Activated CD4-positive, alpha-beta memory T cell treated with anti-CD3 and anti-CD28 coated beads for 36 hours (primary cell): ENCODE results near the gene SRD5A1. TPM values are rescaled to one million over a fixed set of nuclear protein-coding genes. Genes with fewer than 3 reads are reported as not detected.

ENCODE experiments used
- CTCF ChIA-PET: fragments of 350-600 bp; sonication (Branson Sonifier 250); formaldehyde crosslinking; loops from one replicate; lab custom pipeline; 2021; ENCODE audit warnings: antibody characterized with exemption, inconsistent platforms; lab: Charles Lee
- POLR2A ChIA-PET: fragments of 350-600 bp; sonication (Branson Sonifier 250); formaldehyde crosslinking; loops from one replicate; lab custom pipeline; 2021; ENCODE audit warnings: antibody characterized with exemption; lab: Charles Lee
- DNase-seq: peaks from one replicate; pipeline ENCODE4 v3.0.0-alpha.2; 2020
- H3K27ac Mint-ChIP-seq: one replicate; pipeline ENCODE4 v1.8.0; 2021; ENCODE audit warnings: mixed read lengths
- H3K27me3 Mint-ChIP-seq: one replicate; pipeline ENCODE4 v1.8.0; 2021; ENCODE audit warnings: mixed read lengths
- H3K36me3 Mint-ChIP-seq: one replicate; pipeline ENCODE4 v1.8.0; 2021; ENCODE audit warnings: mixed read lengths
- H3K4me1 Mint-ChIP-seq: one replicate; pipeline ENCODE4 v1.8.0; 2021; ENCODE audit warnings: low read depth, mixed read lengths
- H3K4me3 Mint-ChIP-seq: one replicate; pipeline ENCODE4 v1.8.0; 2021; ENCODE audit warnings: mild to moderate bottlenecking, mixed read lengths
- H3K9me3 Mint-ChIP-seq: one replicate; pipeline ENCODE4 v1.8.0; 2021; ENCODE audit warnings: mixed read lengths
- intact Hi-C: fragments of 100-400 bp; cut with micrococcal nuclease; formaldehyde crosslinking; loops from one replicate; pipeline ENCODE4 v1.15.1; 2023
- total RNA-seq, 2 experiments: library from RNA; stranded (reverse); gene quantifications; one replicate each; pipeline ENCODE4 v1.2.3, GENCODE V29; 2021

SRD5A1 gene
- 10 to 100 TPM in 1 of 2 experiments, 1 to 10 TPM in 1; 9.5 to 11.0 TPM for total RNA-seq

GRCh38 chr5:6632888-6633468 lies at the start of gene SRD5A1, which contains the start of gene NSUN2:
Gene SRD5A1, plus strand, starts transcription at chr5:6633440. Its CDS starts 137 bp downstream, at chr5:6633577.
Gene NSUN2, minus strand, starts transcription at chr5:6633044. Its CDS starts 65 bp downstream, at chr5:6632979.
- CTCF ChIA-PET: interaction anchor here (1.1 to 2.9 kb wide), 5 partner anchors 9 to 134 kb away, joined by 3 to 20 read pairs (median 4); no protein-coding TSS in a partner anchor
- Mint-ChIP-seq H3K27me3 (no peaks in the 10 kb centered on the region), H3K36me3 (peaks cover 38% of the 10 kb centered on the region), H3K27ac (peak within 1 kb of the TSS; percentile 95), H3K4me3 (peak within 1 kb of the TSS; percentile 97), H3K9me3 (no peaks in the 10 kb centered on the region), H3K4me1 (peaks cover 40% of the 10 kb centered on the region)
- intact Hi-C loops: loop anchor here (1.0 to 2.0 kb wide), 7 partner anchors 80 to 1236 kb away; partner anchors contain the start of genes FASTKD3, ICE1, MED10 and MTRR
- peak; percentile 92 for DNase-seq
- POLR2A ChIA-PET: interaction anchor here (0.7 to 2.1 kb wide), 8 partner anchors 8 to 255 kb away, joined by 3 to 6 read pairs (median 4); partner anchors contain the start of genes MED10 and TENT4A

DNA sequence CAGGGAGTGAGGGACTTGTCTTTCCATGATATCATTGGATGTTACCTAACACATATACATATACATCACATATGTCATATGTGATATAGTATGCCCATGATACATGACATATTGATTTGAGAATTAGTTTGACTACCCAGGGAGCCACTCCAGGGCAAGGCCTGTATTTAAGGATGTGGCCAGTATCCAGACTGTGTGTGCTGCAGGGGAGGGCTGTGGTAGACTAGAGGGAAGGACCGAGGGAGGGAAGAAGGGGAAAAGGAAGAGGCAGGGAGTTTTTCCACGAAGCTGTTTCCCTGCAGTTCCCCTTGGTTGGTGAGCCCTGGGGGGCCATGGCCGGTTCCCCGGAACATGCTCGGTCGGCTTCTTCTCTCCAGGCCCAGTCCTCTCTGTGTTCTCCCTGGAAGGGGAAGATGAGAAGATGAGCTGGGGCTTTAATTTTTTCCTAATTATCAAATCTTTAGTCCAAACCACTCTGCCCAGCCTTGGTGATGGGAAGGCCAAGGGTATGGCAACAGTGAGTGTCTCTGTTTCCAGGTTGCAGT lies 49.1 kb upstream of the SRD5A1 start:
- ChIA-PET POLR2A (no interaction called here), CTCF (interaction anchor here (1.0 kb wide), 1 partner anchor 698 kb away, joined by 3 read pairs; no protein-coding TSS in a partner anchor)
- intact Hi-C loops: no loop called here
- Mint-ChIP-seq H3K4me3 (no peak overlapping the region), H3K27ac (no peak overlapping the region), H3K9me3 (no peaks in the 10 kb centered on the region), H3K4me1 (no peaks in the 10 kb centered on the region), H3K36me3 (no peaks in the 10 kb centered on the region), H3K27me3 (peaks cover 47% of the 10 kb centered on the region)
- DNase-seq: no peak

- peaks cover 47% of the 10 kb centered on the region for H3K27me3 Mint-ChIP-seq
- H3K9me3 Mint-ChIP-seq: no peaks in the 10 kb centered on the region
- no peak overlapping the region for H3K4me3 Mint-ChIP-seq
- POLR2A ChIA-PET: no interaction called here
- CTCF ChIA-PET: no interaction called here
- no peaks in the 10 kb centered on the region for H3K36me3 Mint-ChIP-seq
- no peak overlapping the region for H3K27ac Mint-ChIP-seq
- no peaks in the 10 kb centered on the region for H3K4me1 Mint-ChIP-seq
- intact Hi-C loops: no loop called here
- DNase-seq: no peak
Measured at GRCh38 chr5:6584727-6585126, 48.5 kb upstream of the SRD5A1 start.

DNA sequence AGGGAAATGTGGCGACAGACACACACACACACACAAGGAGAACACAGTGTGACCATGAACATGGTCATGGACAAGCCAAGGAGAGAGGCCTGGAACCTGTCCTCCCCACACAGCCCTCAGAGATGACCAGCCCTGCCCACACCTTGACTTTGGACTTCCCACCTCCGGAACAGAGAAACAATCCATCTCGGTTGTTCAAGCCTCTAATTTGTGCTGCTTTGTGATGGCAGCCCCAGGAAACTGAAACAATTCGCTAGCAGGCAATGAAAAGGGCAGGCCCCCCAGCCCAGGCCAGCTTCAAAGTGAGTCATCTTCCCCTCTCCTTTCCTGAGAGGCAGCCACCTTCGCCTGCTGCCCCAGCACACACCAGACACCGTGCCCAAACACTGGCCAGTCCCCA lies 48.1 kb upstream of the SRD5A1 start:
- Mint-ChIP-seq H3K4me1 (no peaks in the 10 kb centered on the region), H3K27ac (no peak overlapping the region), H3K9me3 (no peaks in the 10 kb centered on the region), H3K27me3 (peaks cover 44% of the 10 kb centered on the region), H3K36me3 (no peaks in the 10 kb centered on the region), H3K4me3 (no peak overlapping the region)
- CTCF ChIA-PET: no interaction called here
- intact Hi-C loops: no loop called here
- POLR2A ChIA-PET: no interaction called here
- no peak for DNase-seq

- Mint-ChIP-seq H3K27ac (no peak overlapping the region), H3K36me3 (no peaks in the 10 kb centered on the region), H3K9me3 (no peaks in the 10 kb centered on the region), H3K27me3 (peaks cover 39% of the 10 kb centered on the region), H3K4me1 (no peaks in the 10 kb centered on the region), H3K4me3 (no peak overlapping the region)
- intact Hi-C loops: no loop called here
- CTCF ChIA-PET: no interaction called here
- POLR2A ChIA-PET: no interaction called here
- no peak for DNase-seq
Measured at GRCh38 chr5:6585939-6586646, 47.1 kb upstream of the SRD5A1 start.

- H3K27me3 Mint-ChIP-seq: peaks cover 34% of the 10 kb centered on the region
- no peaks in the 10 kb centered on the region for H3K9me3 Mint-ChIP-seq
- ChIA-PET CTCF (no interaction called here), POLR2A (no interaction called here)
- H3K36me3 Mint-ChIP-seq: no peaks in the 10 kb centered on the region
- no peak for DNase-seq
- intact Hi-C loops: no loop called here
- no peak overlapping the region for H3K4me3 Mint-ChIP-seq
- H3K4me1 Mint-ChIP-seq: no peaks in the 10 kb centered on the region
- no peak overlapping the region for H3K27ac Mint-ChIP-seq
Measured at GRCh38 chr5:6586647-6587042, 46.6 kb upstream of the SRD5A1 start.

- POLR2A ChIA-PET: no interaction called here
- intact Hi-C loops: no loop called here
- CTCF ChIA-PET: interaction anchor here (0.9 kb wide), 1 partner anchor 157 kb away, joined by 3 read pairs; no protein-coding TSS in a partner anchor
Measured at GRCh38 chr5:6587171-6587570, 46.1 kb upstream of the SRD5A1 start.

DNA sequence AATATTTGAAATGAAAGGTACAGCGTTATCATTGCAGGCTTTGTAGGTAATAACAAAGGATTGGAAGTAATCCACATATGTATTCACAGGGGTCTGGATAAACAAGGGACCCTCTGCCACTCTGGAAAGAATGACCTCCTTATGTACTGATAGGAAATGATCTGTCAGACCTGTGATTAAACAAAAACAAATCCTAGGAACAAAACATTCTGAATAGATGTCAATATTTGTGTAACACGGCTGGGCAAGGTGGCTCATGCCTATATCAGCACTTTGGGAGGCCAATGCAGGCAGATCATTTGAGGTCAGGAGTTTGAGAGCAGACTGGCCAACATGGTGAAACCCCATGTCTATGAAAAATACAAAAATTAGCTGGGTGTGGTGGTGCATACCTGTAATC lies 42.7 kb upstream of the SRD5A1 start:
- H3K9me3 Mint-ChIP-seq: no peaks in the 10 kb centered on the region
- no peaks in the 10 kb centered on the region for H3K4me1 Mint-ChIP-seq
- intact Hi-C loops: no loop called here
- H3K27me3 Mint-ChIP-seq: peaks cover 5% of the 10 kb centered on the region
- ChIA-PET CTCF (no interaction called here), POLR2A (no interaction called here)
- no peak overlapping the region for H3K4me3 Mint-ChIP-seq
- H3K27ac Mint-ChIP-seq: no peak overlapping the region
- DNase-seq: no peak
- peaks cover under 1% of the 10 kb centered on the region for H3K36me3 Mint-ChIP-seq

More at GRCh38 chr5:6587171-6587570, 46.1 kb upstream of the SRD5A1 start:
- Mint-ChIP-seq H3K27me3 (peaks cover 29% of the 10 kb centered on the region), H3K4me3 (no peak overlapping the region), H3K9me3 (no peaks in the 10 kb centered on the region), H3K27ac (no peak overlapping the region), H3K4me1 (no peaks in the 10 kb centered on the region), H3K36me3 (no peaks in the 10 kb centered on the region)
- no peak for DNase-seq

- Mint-ChIP-seq H3K27me3 (no peaks in the 10 kb centered on the region), H3K36me3 (peaks cover 13% of the 10 kb centered on the region), H3K4me1 (no peaks in the 10 kb centered on the region), H3K4me3 (no peak overlapping the region), H3K27ac (no peak overlapping the region), H3K9me3 (no peaks in the 10 kb centered on the region)
- ChIA-PET POLR2A (no interaction called here), CTCF (no interaction called here)
- DNase-seq: no peak
- intact Hi-C loops: no loop called here
Measured at GRCh38 chr5:6591671-6592288, 41.5 kb upstream of the SRD5A1 start.

DNA sequence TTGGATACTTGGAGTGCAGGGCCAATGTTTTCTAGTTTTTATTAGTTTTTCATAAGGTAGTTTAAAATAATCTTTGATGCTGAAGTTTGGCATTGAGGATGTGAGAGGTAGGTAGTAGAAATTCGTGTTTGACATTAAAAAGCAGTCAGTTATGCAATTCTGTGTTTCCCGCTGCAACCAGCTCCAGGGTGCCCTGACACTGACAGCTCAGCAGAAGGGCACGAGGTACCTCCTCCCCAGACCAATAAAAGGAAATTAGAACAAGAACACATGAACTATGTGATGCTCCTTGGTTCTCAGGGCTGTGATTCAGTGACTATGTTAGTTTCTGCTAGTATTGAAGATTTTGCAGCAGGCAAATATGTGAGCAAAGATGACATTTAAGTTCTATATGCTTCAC lies 40.6 kb upstream of the SRD5A1 start:
- Mint-ChIP-seq H3K27ac (no peak overlapping the region), H3K4me1 (no peaks in the 10 kb centered on the region), H3K27me3 (no peaks in the 10 kb centered on the region), H3K36me3 (peaks cover 21% of the 10 kb centered on the region), H3K9me3 (no peaks in the 10 kb centered on the region), H3K4me3 (no peak overlapping the region)
- POLR2A ChIA-PET: no interaction called here
- DNase-seq: no peak
- CTCF ChIA-PET: no interaction called here
- intact Hi-C loops: no loop called here

DNA sequence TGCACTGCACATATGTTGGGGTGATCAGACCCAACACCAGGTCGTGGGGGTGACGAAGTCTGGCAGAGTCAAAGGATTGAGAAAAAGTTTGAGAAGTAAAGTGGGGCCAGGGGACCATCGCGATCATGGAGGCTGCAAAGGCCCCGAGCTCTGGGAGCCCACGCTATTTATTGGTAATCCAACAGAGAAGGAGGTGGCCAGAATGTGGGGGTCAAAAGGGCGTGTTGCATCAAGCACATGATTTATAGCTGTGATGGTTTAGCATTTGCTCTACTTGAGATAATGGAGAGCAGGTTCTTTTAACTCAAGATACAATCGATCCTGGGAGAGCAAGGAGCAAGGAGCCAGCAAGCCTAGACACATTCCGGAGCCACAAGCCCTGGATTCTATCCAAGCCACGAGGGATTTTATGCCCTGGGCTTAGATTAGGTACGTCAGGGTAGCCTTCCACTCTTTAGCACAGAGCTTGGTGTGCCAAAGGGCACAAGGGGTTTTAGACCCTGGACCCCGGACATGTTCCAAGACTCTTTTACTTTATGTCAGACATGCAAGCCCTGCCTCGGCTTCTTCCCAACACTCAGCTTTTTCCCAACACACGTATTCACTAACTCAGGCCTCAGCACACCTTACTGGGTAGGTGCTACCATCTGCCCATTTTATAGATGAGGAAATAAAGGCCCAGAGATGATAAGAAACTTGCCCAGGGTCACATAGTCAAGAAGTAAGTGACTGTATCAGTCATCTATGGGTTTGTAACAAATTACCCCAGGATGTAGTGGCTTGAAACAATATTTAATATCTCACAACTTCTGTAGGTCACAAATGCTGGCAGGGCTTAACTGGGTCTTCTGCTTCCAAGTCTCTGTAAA lies 39.9 kb upstream of the SRD5A1 start:
- Mint-ChIP-seq H3K4me1 (no peaks in the 10 kb centered on the region), H3K9me3 (no peaks in the 10 kb centered on the region), H3K27me3 (no peaks in the 10 kb centered on the region), H3K27ac (no peak overlapping the region), H3K36me3 (peaks cover 27% of the 10 kb centered on the region), H3K4me3 (no peak overlapping the region)
- intact Hi-C loops: no loop called here
- ChIA-PET POLR2A (no interaction called here), CTCF (no interaction called here)
- DNase-seq: no peak
